A549 (cell line): ENCODE measurements around the gene LIMD2. TPM values are rescaled to one million over a fixed set of nuclear protein-coding genes. Genes with fewer than 3 reads are reported as not detected.

Experiments used
- ATAC-seq, 2 experiments: fragments of 200-7000 bp in 1 of 2; fragments of >200 bp in 1 of 2; cut with Nextera tagmentation in 1 of 2; cut with Tn5 transposase in 1 of 2; 3 replicates each; pipeline versions ENCODE4 v1.8.0 to v1.9.1; 2018 to 2020; ENCODE audit warnings: mild to moderate bottlenecking in 1 of 2, moderate library complexity in 1 of 2
- CTCF ChIA-PET: fragments of 300-600 bp; sonication (Branson Sonifier 250); formaldehyde crosslinking; extraction: SDS; loops from one replicate; lab custom pipeline; 2021; ENCODE audit warnings: antibody characterized with exemption, inconsistent platforms; lab: Yijun Ruan, JAX
- POLR2A ChIA-PET: fragments of 350-600 bp; formaldehyde crosslinking; extraction: SDS; loops from one replicate; lab custom pipeline; 2021; ENCODE audit warnings: antibody characterized with exemption, inconsistent platforms; lab: Yijun Ruan, JAX
- DNase-seq, 2 experiments: peaks; one replicate each; pipeline versions ENCODE4 v3.0.0 to v3.0.0-alpha.2; 2011 to 2016; ENCODE audit warnings: low read depth in 1 of 2, low spot score in 1 of 2
- FAIRE-seq: peaks from 2 replicates; lab custom pipeline; 2011; peaks lifted over from hg19 to GRCh38; lab: Jason Lieb, UNC
- H3K27ac ChIP-seq, 2 experiments: fragments of >200 bp; sonication (Bioruptor Twin); formaldehyde crosslinking; 3 replicates each; pipeline ENCODE4 v1.5.1; 2016 to 2017
- H3K4me1 ChIP-seq: fragments of >200 bp; sonication (Bioruptor Twin); formaldehyde crosslinking; 3 replicates; pipeline ENCODE4 v1.6.1; 2016
- H3K4me2 ChIP-seq: fragments of >200 bp; sonication (Bioruptor Twin); formaldehyde crosslinking; 3 replicates; pipeline ENCODE4 v1.6.1; 2016
- H3K4me3 ChIP-seq: fragments of >200 bp; sonication (Bioruptor Twin); formaldehyde crosslinking; 3 replicates; pipeline ENCODE4 v1.5.1; 2016
- H3K9me3 ChIP-seq: fragments of >200 bp; sonication (Bioruptor Twin); formaldehyde crosslinking; 3 replicates; pipeline ENCODE4 v1.6.1; 2016
- CHD2 ChIP-seq: fragments of 150-350 bp; IDR thresholded peaks from 2 replicates; pipeline ENCODE4 v1.6.1; 2014; ENCODE audit warnings: low read length; ENCODE audit not compliant: partially characterized antibody
- CTCF ChIP-seq: fragments of >200 bp; sonication (Bioruptor Twin); formaldehyde crosslinking; IDR thresholded peaks from 3 replicates; pipeline ENCODE4 v1.5.1; 2016
- EP300 ChIP-seq, 2 experiments: fragments of >200 bp; sonication (Bioruptor Twin); formaldehyde crosslinking; IDR thresholded peaks; 2 replicates in 1 of 2; 3 replicates in 1 of 2; pipeline ENCODE4 v1.6.1; 2016 to 2017
- ESRRA ChIP-seq: fragments of 150-350 bp; IDR thresholded peaks from 2 replicates; pipeline ENCODE4 v1.6.1; 2014; ENCODE audit warnings: mild to moderate bottlenecking, low read length, borderline replicate concordance
- FOSB ChIP-seq: fragments of 250-450 bp; sonication (Bioruptor Pico); IDR thresholded peaks from 2 replicates; pipeline ENCODE4 v1.5.0; 2020; ENCODE audit warnings: mild to moderate bottlenecking, moderate library complexity
- HDAC2 ChIP-seq: fragments of 200-600 bp; sonication (generic); IDR thresholded peaks from 2 replicates; pipeline ENCODE4 v1.6.1; 2016
- HMGXB4 ChIP-seq: fragments of 250-450 bp; sonication (Bioruptor Pico); IDR thresholded peaks from 2 replicates; pipeline ENCODE4 v1.5.0; 2021; ENCODE audit warnings: mild to moderate bottlenecking, moderate library complexity, borderline replicate concordance
- MAFK ChIP-seq: fragments of 450-650 bp; IDR thresholded peaks from 2 replicates; pipeline ENCODE4 v1.6.1; 2014; ENCODE audit not compliant: partially characterized antibody
- MAX ChIP-seq: IDR thresholded peaks from 2 replicates; pipeline ENCODE4 v1.6.1; 2012
- NPAS2 ChIP-seq: fragments of 250-450 bp; sonication (Bioruptor Pico); IDR thresholded peaks from 2 replicates; pipeline ENCODE4 v1.8.0; 2022; ENCODE audit warnings: mild to moderate bottlenecking, moderate library complexity, borderline replicate concordance
- PBX3 ChIP-seq: IDR thresholded peaks from 2 replicates; pipeline ENCODE4 v1.6.1; 2012
- POLR2AphosphoS2 ChIP-seq: conservative IDR thresholded peaks from 2 replicates; pipeline ENCODE4 v1.6.1; 2012; ENCODE audit warnings: low read length, improper control_type of control experiment, inconsistent platforms
- RCOR1 ChIP-seq: fragments of 150-350 bp; IDR thresholded peaks from 2 replicates; pipeline ENCODE4 v1.6.1; 2014; ENCODE audit warnings: antibody characterized with exemption, low read length, low read depth
- REST ChIP-seq: fragments of 200-600 bp; sonication (generic); IDR thresholded peaks from 2 replicates; pipeline ENCODE4 v1.6.1; 2016; ENCODE audit warnings: antibody characterized with exemption, mild to moderate bottlenecking, moderate library complexity
- RFX5 ChIP-seq: fragments of 450-650 bp; IDR thresholded peaks from 2 replicates; pipeline ENCODE4 v1.7.1; 2014; ENCODE audit warnings: antibody characterized with exemption, mild to moderate bottlenecking, moderate library complexity
- SREBF2 ChIP-seq: fragments of 450-650 bp; IDR thresholded peaks from 2 replicates; pipeline ENCODE4 v1.6.1; 2014; ENCODE audit warnings: mild to moderate bottlenecking, moderate library complexity
- TP53 ChIP-seq: fragments of 250-450 bp; sonication (Bioruptor Pico); IDR thresholded peaks from 2 replicates; pipeline ENCODE4 v1.5.0; 2021; ENCODE audit warnings: mild to moderate bottlenecking, moderate library complexity
- ZC3H11A ChIP-seq: fragments of 450-650 bp; IDR thresholded peaks from 2 replicates; pipeline ENCODE4 v1.6.1; 2014; ENCODE audit warnings: antibody characterized with exemption, mild to moderate bottlenecking
- WGBS: methylation state at CpG from one replicate; pipeline ENCODE4 v1.1.6; 2017; ENCODE audit errors: missing lambda C conversion rate; 5-methylcytosine and 5-hydroxymethylcytosine counted together
- polyA plus RNA-seq, 4 experiments: library from polyadenylated mRNA; depleted of rRNA in 3 of 4; stranded (reverse); fragments of >200 nt; fragmentation: RNase III in 1 of 4; extraction: RNeasy Plus Mini Kit Qiagen cat#74134 plus additional on column Dnase treatment in 1 of 4; gene quantifications; 2 replicates in 3 of 4; 3 replicates in 1 of 4; pipeline ENCODE4 v1.2.3, GENCODE V29; 2011 to 2017

The LIMD2 gene
- polyA plus RNA-seq, 2 of the 4 experiments (the other 2 are of a cell fraction) = 6.0 to 14.5 TPM

- FAIRE-seq (no peak), ATAC-seq (no peak), DNase-seq (no peak)
- Histone ChIP-seq H3K9me3 (no peaks in the 10 kb centered on the region), H3K4me2 (no peak overlapping the region), H3K4me3 (no peak overlapping the region), H3K4me1 (no peaks in the 10 kb centered on the region), H3K27ac (no peak overlapping the region)
- WGBS = 80% methylated on average over 5 of the region's 5 CpGs
- CTCF ChIA-PET = interaction anchor here (1.0 to 2.0 kb wide), 7 partner anchors 10 to 240 kb away, joined by 3 to 12 read pairs (median 4); no protein-coding TSS in a partner anchor
- POLR2A ChIA-PET = no interaction called here
- TF ChIP-seq RFX5 (no peak), POLR2AphosphoS2 (no peak), EP300 (IDR thresholded peaks at IDR 0.05) (no peak), MAX (no peak), MAFK (no peak), CTCF (no peak), REST (no peak), FOSB (no peak), PBX3 (no peak), SREBF2 (no peak), NPAS2 (no peak), HDAC2 (no peak), HMGXB4 (CRISPR knock-in tag) (no peak), ZC3H11A (no peak), TP53 (CRISPR knock-in tag) (no peak)
Observed at GRCh38 chr17:63665527-63666214, 34.3 kb downstream of the LIMD2 start.

GRCh38 chr17:63659850-63660249, 40.1 kb downstream of the LIMD2 start:
- no peak for ATAC-seq
- TF ChIP-seq CHD2 (no peak), ESRRA (no peak), RCOR1 (no peak)
- H3K4me2 ChIP-seq = no peak overlapping the region
- no peak overlapping the region for H3K27ac ChIP-seq
- H3K4me3 ChIP-seq = no peak overlapping the region
- CTCF ChIA-PET = interaction anchor here (0.6 kb wide), 2 partner anchors 8 to 268 kb away, joined by 3 read pairs; no protein-coding TSS in a partner anchor
- no peak for FAIRE-seq
- WGBS = 87% methylated on average over 3 of the region's 3 CpGs
- H3K9me3 ChIP-seq = no peaks in the 10 kb centered on the region
- H3K4me1 ChIP-seq = no peaks in the 10 kb centered on the region
- POLR2A ChIA-PET = no interaction called here
- no peak for DNase-seq
